GM12891 (cell line): ENCODE data around the gene CCDC54.

Experiments used
- DNase-seq: peaks from one replicate; pipeline ENCODE4 v3.0.0; 2011; ENCODE audit warnings: low spot score; ENCODE audit not compliant: insufficient read length
- FAIRE-seq: peaks from 2 replicates; lab custom pipeline; 2011; peaks lifted over from hg19 to GRCh38; lab: Jason Lieb, UNC
- PAX5 ChIP-seq: IDR thresholded peaks from 2 replicates; pipeline ENCODE4 v1.6.1; 2011; ENCODE audit warnings: low read length, moderate library complexity, mild to moderate bottlenecking; ENCODE audit not compliant: insufficient read depth, severe bottlenecking
- POLR2A ChIP-seq: IDR thresholded peaks from 2 replicates; pipeline ENCODE4 v1.6.1; 2011; ENCODE audit warnings: low read depth, low read length, control low read depth
- POLR2AphosphoS5 ChIP-seq: IDR thresholded peaks from 2 replicates; pipeline ENCODE4 v1.6.1; 2011; ENCODE audit warnings: low read depth, low read length, control low read depth
- POU2F2 ChIP-seq: IDR thresholded peaks from 2 replicates; pipeline ENCODE4 v1.6.1; 2011; ENCODE audit warnings: low read depth, mild to moderate bottlenecking, control low read depth, low read length, moderate library complexity
- SPI1 ChIP-seq: IDR thresholded peaks from 2 replicates; pipeline ENCODE4 v1.6.1; 2011; ENCODE audit warnings: low read depth, low read length, control low read depth
- TAF1 ChIP-seq: IDR thresholded peaks from 2 replicates; pipeline ENCODE4 v1.6.1; 2011; ENCODE audit warnings: low read depth, low read length, control low read depth

CCDC54 gene

DNA sequence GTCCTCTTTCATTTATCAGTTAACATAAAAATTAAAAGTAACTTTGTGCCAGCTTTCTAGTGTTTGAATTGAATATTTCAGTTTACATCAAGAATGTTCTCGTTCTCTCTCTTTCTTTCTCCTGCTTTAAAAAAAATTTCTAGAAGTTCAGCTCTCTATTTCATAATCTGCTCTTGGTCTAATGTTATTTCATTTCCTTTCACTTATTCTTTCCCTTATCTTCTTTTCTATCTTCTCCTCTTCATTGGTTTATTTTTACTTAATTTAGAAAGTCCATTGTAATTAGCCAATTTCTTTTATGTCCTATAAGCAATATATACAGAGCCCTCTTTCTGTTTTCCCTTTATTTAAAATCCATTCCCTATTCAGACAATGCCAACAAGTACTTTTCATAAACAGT lies 44.6 kb downstream of the CCDC54 start:
- no peak for DNase-seq
- TF ChIP-seq POLR2A (no peak), POLR2AphosphoS5 (no peak), PAX5 (no peak), POU2F2 (no peak), TAF1 (no peak), SPI1 (no peak)
- FAIRE-seq = no peak

DNA sequence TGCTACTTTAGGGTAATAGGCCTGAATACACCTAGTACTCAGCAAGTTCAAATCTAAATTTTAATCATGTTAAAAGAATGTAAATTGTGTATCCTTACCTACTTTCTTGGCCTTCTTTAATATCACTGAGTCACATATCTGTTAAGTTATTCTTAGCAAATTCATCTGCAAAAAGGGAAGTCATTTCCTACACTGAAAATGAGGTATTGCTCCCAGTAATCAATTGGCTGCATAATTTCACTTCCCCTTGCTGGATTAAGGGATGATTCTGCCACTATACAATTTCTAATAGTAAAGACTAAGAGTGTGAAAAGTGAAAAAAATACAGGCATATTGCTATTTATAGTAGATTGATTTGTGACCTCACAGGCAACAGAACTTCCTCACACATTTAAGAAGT lies 47.8 kb downstream of the CCDC54 start:
- DNase-seq (no peak), FAIRE-seq (no peak)
- no peak for TF ChIP-seq PAX5
- no peak for TF ChIP-seq TAF1
- TF ChIP-seq POLR2AphosphoS5 = no peak
- peak; percentile 76 for TF ChIP-seq SPI1
- no peak for TF ChIP-seq POLR2A
- TF ChIP-seq POU2F2 = no peak

DNA sequence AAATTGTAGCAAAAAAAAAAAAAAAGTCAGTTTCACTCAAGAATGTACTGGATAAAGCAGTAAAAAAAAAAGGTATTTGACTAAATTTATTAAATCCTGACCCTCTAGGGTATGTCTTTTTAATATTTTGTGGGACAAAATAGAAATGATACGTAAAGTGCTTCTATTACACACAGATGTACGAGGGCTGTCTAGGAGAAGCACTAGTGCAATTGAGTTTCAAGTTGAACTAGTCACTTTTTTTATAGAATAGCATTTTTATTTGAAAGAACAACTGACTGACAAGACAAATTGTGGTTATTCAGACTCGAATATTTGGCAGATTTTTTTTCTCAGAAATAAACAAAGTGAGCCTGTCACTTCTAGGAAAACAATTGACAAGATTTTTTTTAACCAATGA lies 49.0 kb downstream of the CCDC54 start:
- DNase-seq (no peak), FAIRE-seq (no peak)
- TF ChIP-seq POLR2AphosphoS5 = no peak
- TF ChIP-seq TAF1 = no peak
- no peak for TF ChIP-seq POLR2A
- TF ChIP-seq POU2F2 = no peak
- no peak for TF ChIP-seq SPI1
- TF ChIP-seq PAX5 = no peak
